Keratinocyte (primary cell): ENCODE data around the gene S1PR3.

Source experiments
- CTCF ChIP-seq, 3 experiments: IDR thresholded peaks in 1 of 3; conservative IDR thresholded peaks in 1 of 3; optimal IDR thresholded peaks in 1 of 3; 2 replicates in 2 of 3; 3 replicates in 1 of 3; pipeline versions ENCODE3 to v1.5.1; 2011; ENCODE audit warnings: low read length in 3 of 3, mild to moderate bottlenecking in 3 of 3, moderate library complexity in 2 of 3, control low read depth in 1 of 3, inconsistent platforms in 1 of 3; ENCODE audit not compliant: insufficient read depth in 2 of 3; ENCODE audit errors: extremely low read depth in 1 of 3
- EZH2 ChIP-seq: IDR thresholded peaks from one replicate; pipeline ENCODE4 v1.6.1; 2012; ENCODE audit warnings: inconsistent platforms, mild to moderate bottlenecking, low read length, moderate library complexity

GRCh38 chr9:88966894-88967676, 24.2 kb upstream of the S1PR3 start:
- TF ChIP-seq CTCF (optimal IDR thresholded peaks at IDR 0.05 in 1 of 3, IDR thresholded peaks at IDR 0.05 in 1 of 3, conservative IDR thresholded peaks at IDR 0.05 in 1 of 3; ENCODE audit: extremely low read depth in 1 of 3, insufficient read depth in 2 of 3, low read length in 3 of 3): no peak
- no peak for TF ChIP-seq EZH2
